ENCODE measurements around the gene HOXB1.

Gene HOXB1

GRCh38 chr17:48528153-48528935 is 2.5 kb downstream of the HOXB1 start:
- TF ChIP-seq, protein P1, sequence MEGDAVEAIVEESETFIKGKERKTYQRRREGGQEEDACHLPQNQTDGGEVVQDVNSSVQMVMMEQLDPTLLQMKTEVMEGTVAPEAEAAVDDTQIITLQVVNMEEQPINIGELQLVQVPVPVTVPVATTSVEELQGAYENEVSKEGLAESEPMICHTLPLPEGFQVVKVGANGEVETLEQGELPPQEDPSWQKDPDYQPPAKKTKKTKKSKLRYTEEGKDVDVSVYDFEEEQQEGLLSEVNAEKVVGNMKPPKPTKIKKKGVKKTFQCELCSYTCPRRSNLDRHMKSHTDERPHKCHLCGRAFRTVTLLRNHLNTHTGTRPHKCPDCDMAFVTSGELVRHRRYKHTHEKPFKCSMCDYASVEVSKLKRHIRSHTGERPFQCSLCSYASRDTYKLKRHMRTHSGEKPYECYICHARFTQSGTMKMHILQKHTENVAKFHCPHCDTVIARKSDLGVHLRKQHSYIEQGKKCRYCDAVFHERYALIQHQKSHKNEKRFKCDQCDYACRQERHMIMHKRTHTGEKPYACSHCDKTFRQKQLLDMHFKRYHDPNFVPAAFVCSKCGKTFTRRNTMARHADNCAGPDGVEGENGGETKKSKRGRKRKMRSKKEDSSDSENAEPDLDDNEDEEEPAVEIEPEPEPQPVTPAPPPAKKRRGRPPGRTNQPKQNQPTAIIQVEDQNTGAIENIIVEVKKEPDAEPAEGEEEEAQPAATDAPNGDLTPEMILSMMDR (conservative IDR thresholded peaks at IDR 0.05; ENCODE audit: control insufficient read depth, insufficient read depth, low read depth, low read length), result no peak
- no peak overlapping the region for H3K4me3 ChIP-seq (ENCODE audit: control insufficient read depth, low read depth, low read length)
- no peak for DNase-seq (ENCODE audit: low read depth)

- TF ChIP-seq, protein P1 (conservative IDR thresholded peaks at IDR 0.05; ENCODE audit: control insufficient read depth, insufficient read depth, low read depth, low read length), result no peak
- no peak overlapping the region for H3K4me3 ChIP-seq (ENCODE audit: control insufficient read depth, low read depth, low read length)
- DNase-seq (ENCODE audit: low read depth), result no peak
These were observed 3.3 kb downstream of the HOXB1 start for GRCh38 chr17:48527547-48527932.

DNA sequence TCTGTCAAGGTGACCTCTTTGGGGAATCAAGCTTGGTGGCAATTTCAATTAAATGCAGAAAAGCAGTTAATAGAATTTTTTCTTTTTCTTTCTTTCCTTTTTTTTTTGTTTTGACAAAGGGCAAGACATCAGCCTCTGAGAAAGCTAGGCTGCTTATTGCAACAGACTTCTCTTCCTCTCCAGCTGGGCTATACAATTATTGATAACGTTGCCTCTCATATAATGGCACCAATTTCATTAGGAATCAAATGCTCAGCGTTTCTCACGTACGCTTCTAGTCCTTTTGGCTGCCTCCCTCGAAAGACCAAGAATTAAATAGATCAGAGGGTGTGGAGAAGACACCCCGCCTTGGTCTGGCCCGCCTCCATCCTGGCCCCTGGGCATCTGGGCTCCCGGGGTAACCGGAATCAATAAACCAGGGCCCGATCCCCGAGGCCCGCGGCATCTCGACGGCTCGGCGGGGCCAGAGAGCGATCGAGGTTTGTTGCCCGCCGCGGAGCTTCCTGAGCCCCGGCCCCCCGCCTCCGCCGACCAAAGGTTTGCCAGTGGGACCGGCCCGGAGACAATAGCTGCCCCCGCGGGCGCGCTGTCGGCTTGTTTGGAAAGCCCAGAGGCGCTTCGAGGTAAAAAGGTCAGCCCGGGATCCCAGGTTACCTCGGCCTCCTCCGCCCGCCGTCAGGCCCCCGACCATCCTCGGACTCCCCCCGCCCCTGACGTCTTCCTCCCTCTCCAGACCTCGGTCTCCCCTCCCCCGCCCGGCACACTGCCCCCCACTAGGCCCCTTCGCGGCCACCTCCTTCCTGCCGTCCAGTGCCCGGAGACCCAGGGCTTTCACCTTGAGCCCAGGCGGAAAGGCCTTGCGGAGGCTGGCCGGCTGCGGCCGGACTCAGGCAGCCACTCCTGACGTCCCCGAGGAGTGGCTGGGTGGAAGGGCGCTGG is 3.9 kb downstream of the HOXB1 start:
- TF ChIP-seq, protein P1 (conservative IDR thresholded peaks at IDR 0.05; ENCODE audit: control insufficient read depth, insufficient read depth, low read depth, low read length), result no peak
- no peak overlapping the region for H3K4me3 ChIP-seq (ENCODE audit: control insufficient read depth, low read depth, low read length)
- no peak for DNase-seq (ENCODE audit: low read depth)

DNA sequence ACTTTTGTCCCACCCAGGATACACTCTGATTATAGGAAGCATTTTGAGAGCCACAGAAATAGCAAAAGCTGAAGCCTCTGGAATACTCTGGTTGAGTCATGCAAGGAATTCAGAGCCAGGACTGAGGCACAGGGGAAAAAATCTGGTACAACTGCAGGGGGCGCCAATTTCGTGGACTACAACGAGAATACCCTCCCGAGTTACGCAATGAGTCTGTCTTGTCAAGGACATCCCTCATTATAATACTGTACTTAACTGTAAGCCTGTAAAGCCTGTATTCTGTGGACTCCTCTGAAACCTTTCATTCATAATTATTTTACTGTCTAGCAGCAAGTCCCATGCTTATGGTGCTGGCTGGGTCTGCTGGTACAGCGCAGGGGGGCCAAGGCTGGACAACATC is 7.8 kb downstream of the HOXB1 start:
- TF ChIP-seq, protein P1 (conservative IDR thresholded peaks at IDR 0.05; ENCODE audit: control insufficient read depth, insufficient read depth, low read depth, low read length), result peak; percentile 48
- no peak for DNase-seq (ENCODE audit: low read depth)

GRCh38 chr17:48522031-48522653 is 8.7 kb downstream of the HOXB1 start:
- no peak for DNase-seq (ENCODE audit: low read depth)
- no peak overlapping the region for H3K4me3 ChIP-seq (ENCODE audit: control insufficient read depth, low read depth, low read length)
- TF ChIP-seq, protein P1 (conservative IDR thresholded peaks at IDR 0.05; ENCODE audit: control insufficient read depth, insufficient read depth, low read depth, low read length), result no peak

More for the DNA sequence above, 7.8 kb downstream of the HOXB1 start:
- no peak overlapping the region for H3K4me3 ChIP-seq (ENCODE audit: control insufficient read depth, low read depth, low read length)

DNA sequence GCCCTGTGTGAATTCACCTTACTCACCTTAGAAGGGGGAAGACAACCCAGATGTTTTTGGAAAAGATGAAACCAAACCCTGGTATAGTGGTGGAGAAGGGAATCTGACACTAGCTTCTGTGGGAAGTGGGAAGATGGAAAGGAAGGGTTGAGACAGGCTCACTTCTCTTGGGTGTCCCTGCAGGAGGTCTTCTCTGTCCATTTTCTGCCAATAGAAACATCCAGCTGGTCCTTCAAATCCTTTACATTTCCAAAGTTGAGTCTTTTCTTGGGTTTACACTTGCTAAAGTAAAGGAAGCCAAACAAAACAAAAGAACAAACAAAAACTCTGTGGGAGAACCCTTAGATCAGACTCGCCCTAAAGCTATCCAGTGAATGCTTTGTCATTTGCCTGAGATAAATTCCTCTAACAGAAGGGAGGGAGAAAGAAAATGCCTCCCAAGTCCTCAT is 10.2 kb downstream of the HOXB1 start:
- TF ChIP-seq, protein P1 (conservative IDR thresholded peaks at IDR 0.05; ENCODE audit: control insufficient read depth, insufficient read depth, low read depth, low read length), result no peak
- DNase-seq (ENCODE audit: low read depth), result no peak
- H3K4me3 ChIP-seq (ENCODE audit: control insufficient read depth, low read depth, low read length), result no peak overlapping the region

Measured in fibroblast of mammary gland (primary cell).